Raji (cell line): Measurements from ENCODE around the gene FBXL7.

ENCODE experiments used
- POLR2A ChIP-seq: IDR thresholded peaks from 2 replicates; pipeline ENCODE4 v1.6.1; 2011; ENCODE audit warnings: low read depth, low read length, control low read depth; ENCODE audit not compliant: insufficient read depth

The FBXL7 gene

DNA sequence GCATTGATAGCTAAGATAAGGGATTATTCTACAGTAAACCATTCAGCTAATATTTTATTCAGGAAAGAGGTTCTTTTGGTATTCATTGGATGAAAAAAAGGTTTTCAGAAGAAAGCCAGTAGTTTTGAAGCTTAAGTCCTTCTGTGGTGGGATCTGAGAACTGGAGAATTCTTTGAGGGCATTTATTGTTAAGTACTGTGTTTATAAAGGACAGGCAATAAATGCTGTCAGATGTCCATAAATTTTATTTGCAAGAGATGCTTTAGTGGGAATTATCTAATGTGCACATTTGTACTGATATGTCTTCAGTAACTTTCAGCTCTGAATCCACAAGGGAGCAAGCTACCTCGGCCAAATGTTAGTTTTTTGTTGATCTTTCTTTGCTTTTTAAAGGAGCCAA lies 358.3 kb downstream of the FBXL7 start:
- no peak for TF ChIP-seq POLR2A

- no peak for TF ChIP-seq POLR2A
These were observed 364.7 kb downstream of the FBXL7 start for GRCh38 chr5:15864536-15865215.

DNA sequence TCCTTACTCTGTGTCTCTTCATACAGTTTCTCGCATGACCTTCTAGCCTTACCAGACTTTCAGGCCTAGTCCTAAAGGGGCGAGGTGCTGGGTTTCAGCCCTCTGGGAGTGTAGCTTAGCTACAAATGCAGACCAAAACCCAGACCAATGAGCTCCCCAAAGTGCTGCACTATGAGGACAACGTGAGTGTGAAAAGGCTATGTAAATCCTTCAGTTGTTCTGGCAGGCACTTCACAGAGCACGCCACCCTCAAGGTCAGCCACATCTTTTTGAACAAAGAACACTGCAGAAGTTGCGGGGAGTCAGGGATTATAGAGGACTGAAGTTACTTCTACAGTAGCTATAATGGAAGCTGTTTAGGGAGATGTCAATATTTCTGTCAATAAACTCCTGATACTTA lies 377.9 kb downstream of the FBXL7 start:
- TF ChIP-seq POLR2A = no peak

DNA sequence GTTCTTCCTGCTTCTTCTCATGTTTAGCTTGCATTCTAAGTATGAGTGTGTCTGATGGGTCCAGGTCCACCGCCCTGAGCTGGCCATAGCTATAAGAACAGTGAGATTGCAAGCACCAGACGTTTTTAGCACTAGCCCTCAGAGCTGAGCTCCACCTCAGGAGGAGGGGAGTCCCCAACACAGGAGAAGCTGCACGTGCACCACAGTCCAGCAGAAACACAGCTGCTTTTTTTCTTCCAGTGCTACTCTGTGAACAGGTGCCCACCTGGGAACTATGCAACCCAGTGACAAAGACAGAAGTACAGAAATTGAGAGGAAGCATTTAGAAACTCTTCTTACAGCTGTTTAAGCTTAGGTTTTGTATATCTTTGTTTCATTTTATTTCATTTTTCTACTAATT lies 380.2 kb downstream of the FBXL7 start:
- TF ChIP-seq POLR2A = no peak

GRCh38 chr5:15885156-15885555 lies 385.2 kb downstream of the FBXL7 start:
- TF ChIP-seq POLR2A = no peak

- TF ChIP-seq POLR2A = no peak
These were observed 386.2 kb downstream of the FBXL7 start for GRCh38 chr5:15886156-15886555.

DNA sequence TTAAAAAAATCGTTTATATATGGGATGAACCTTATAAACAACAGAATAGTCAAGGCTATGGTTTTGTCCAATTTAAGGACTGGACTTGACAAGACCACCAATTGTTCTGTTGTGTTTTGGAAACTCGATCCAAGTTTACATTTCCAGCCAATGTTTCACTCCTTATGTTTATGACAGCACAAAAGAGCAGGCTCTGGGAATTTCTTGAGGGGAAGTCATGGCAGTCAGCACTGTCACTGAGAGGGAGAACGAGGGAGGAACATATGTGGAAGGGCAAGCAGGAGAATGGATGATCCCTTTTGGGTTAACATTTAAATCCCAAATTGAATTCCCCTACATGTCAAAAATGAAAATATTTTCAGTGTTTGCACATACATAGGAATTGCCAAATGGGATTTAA lies 387.1 kb downstream of the FBXL7 start:
- TF ChIP-seq POLR2A = no peak

GRCh38 chr5:15889001-15889400 lies 389.0 kb downstream of the FBXL7 start:
- no peak for TF ChIP-seq POLR2A

GRCh38 chr5:15893866-15894265 lies 393.9 kb downstream of the FBXL7 start:
- TF ChIP-seq POLR2A = no peak

DNA sequence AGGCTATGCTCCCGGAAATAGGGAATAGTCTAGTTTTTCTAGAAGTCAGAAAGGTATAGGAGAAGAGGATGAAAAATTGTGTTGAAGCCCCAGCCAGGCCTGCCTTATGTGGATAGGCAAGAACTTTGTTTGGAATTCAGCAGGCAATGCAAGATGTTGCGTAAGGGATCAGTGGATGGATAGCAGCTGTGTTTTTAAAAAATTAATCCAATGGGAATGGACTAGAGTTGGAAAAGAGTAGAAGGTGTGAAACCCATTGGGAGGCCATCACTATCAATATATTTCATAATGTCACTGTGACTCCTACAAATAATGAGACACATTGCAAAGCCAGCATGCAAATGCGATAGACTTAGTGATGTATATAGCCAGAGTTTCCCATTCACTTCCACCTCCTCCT lies 397.7 kb downstream of the FBXL7 start:
- TF ChIP-seq POLR2A = no peak

- TF ChIP-seq POLR2A = no peak
These were observed 398.7 kb downstream of the FBXL7 start for GRCh38 chr5:15898641-15899040.

- no peak for TF ChIP-seq POLR2A
These were observed 399.5 kb downstream of the FBXL7 start for GRCh38 chr5:15899481-15899880.

- no peak for TF ChIP-seq POLR2A
These were observed 401.2 kb downstream of the FBXL7 start for GRCh38 chr5:15901151-15901550.

DNA sequence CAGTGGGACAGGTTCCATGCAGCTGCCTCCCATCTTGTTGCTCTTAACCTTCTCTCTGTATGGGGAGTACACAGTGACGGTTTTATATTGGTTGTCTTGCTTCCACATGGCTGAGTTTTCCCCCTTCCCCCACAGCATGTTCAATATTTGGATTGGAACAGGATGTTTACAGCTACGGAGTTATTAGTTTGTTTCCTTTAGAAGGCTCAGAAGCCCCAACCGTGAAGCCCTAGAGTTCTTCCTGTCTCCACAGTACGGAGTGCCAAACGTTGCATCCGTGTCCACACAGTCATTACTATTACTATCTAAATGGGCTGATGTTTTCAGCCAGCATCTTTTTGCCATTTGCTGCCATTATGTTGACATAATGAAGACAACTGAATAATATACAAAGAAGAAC lies 402.1 kb downstream of the FBXL7 start:
- TF ChIP-seq POLR2A = no peak

- TF ChIP-seq POLR2A = no peak
These were observed 405.2 kb downstream of the FBXL7 start for GRCh38 chr5:15904899-15905830.

DNA sequence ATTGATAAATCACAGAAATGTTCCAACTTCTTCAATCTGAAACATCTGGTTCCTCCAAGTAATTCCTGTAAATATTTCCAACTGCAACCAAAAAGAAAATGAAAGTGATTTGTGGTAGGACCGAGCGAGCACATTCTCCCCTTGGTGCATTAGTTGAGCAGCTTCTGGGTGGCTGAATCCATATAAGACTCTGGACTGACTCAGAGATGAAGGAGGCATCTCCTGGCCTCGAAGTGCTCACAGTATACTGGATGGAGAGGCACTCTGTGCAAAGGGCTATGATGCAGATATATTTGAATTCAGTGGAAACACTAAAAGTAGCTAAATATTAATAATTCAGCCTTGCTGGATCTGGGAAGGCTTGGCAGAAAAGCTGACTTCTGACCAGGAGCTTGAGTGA lies 414.7 kb downstream of the FBXL7 start:
- no peak for TF ChIP-seq POLR2A
